Sciatic nerve (tissue), 2 donors: ENCODE data around the gene SEC61G. TPM values are rescaled to one million over a fixed set of nuclear protein-coding genes. Genes with fewer than 3 reads are reported as not detected.

ENCODE experiments used
- ATAC-seq: fragments of 200-7000 bp; cut with Tn5 transposase; one replicate; pipeline ENCODE4 v1.9.1; 2020; ENCODE audit warnings: mild to moderate bottlenecking, moderate library complexity
- DNase-seq: peaks from one replicate; pipeline ENCODE4 v3.0.0-alpha.2; 2020; ENCODE audit warnings: low spot score
- intact Hi-C: fragments of 100-400 bp; cut with DNase I; formaldehyde crosslinking; loops from one replicate; pipeline ENCODE4 v1.14.2; 2022
- total RNA-seq: library from RNA; stranded (reverse); fragmentation: NEBNext Ultra II Directional; extraction: Animal tissue kit (Norgen Biotek cat#: 25700); gene quantifications from one replicate; pipeline ENCODE4 v1.2.1, GENCODE V29; 2021
- donor health status: DM: no; HTN: no; CAD: no.
- donor health status: DM: no; HTN: no; CAD: no.

SEC61G gene
- total RNA-seq: 54.9 TPM

- ATAC-seq (peak; percentile 99), DNase-seq (peak; percentile 99)
- intact Hi-C loops: no loop called here
These were observed at the start of gene SEC61G for GRCh38 chr7:54758702-54759592. TSS of gene SEC61G (minus strand) at chr7:54759211. CDS start at chr7:54757588, 1,623 bp downstream.

DNA sequence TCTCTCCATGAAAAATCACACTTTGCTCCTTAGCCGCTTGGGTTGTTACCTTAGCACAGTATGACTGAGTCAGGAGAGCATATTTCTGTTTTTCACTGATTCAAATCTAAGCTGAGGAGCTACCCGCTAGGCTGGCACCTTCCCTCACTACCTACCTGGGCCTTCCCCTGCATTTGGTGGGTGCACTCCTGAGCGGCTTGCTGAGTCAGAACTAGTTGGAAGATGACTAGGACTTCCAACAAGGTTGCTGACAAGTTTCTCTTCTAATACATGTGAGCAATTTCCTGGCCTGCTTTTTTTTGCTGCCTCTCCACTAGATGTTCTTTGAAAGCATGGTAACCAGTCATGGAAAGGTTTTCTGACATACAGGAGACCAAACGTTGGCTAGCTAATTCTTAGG lies 43.8 kb upstream of the SEC61G start:
- no peak for DNase-seq
- intact Hi-C loops: no loop called here
- no peak for ATAC-seq

DNA sequence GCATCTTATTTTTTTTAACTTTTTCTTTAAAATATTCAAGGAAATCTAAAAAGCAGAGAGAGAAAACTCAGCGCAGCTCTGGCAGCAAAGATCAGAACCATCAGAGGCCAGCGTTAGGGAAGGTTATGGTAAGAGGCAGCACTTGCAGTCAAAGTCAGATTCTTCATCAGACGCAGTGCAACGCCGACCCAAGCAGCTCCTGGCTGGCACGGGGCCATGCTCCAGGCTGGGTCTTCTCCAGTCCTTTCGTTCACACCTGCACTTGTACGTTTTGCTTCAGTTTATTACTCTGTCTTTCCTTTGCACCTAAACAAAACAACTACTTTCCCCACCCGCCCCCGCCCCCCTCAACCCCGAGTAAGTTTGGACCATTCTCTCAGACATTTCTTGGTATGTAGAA lies 43.1 kb upstream of the SEC61G start:
- DNase-seq: no peak
- ATAC-seq: no peak
- intact Hi-C loops: no loop called here

GRCh38 chr7:54799792-54800191 lies 40.8 kb upstream of the SEC61G start:
- intact Hi-C loops: no loop called here
- ATAC-seq: no peak
- no peak for DNase-seq

DNA sequence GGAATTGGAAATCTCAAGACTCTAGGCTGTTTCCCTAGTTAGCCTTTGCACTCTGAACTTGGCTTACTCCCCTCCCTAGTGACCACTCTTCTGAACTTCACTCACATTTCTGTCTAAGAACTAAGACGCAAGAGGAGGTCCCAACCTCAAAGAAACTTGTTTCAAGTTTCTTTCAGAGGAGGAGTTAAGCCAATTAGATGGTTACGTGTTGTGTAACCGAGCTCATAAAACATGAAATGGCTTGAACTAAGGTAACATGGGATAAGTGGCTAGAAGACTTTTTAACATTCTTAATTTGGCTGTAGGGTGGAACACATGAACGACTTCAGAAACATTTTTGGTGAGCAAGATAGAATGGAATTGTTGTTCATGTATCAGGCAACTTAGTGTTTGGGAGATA lies 39.5 kb upstream of the SEC61G start:
- no peak for DNase-seq
- intact Hi-C loops: no loop called here
- ATAC-seq: peak; percentile 79

DNA sequence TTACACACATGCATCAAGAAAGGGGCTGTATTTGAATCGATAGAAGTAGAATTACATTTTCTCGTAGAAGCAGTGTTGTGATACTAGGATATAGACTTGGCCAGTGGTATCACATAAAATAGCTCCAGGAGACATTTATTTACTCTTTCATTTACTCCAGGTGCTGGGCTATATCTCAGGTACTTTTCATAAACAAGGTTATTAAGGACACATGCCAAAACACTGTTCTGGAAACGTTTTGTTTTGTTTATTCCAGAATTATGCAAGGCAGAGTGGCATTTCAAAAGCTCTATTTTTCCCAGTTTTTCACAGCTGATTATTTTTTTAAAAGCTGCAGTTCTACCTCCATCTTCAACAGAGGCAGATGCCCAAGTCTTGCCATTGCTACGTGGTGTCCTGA lies 37.8 kb upstream of the SEC61G start:
- intact Hi-C loops: no loop called here
- no peak for DNase-seq
- peak; percentile 27 for ATAC-seq

DNA sequence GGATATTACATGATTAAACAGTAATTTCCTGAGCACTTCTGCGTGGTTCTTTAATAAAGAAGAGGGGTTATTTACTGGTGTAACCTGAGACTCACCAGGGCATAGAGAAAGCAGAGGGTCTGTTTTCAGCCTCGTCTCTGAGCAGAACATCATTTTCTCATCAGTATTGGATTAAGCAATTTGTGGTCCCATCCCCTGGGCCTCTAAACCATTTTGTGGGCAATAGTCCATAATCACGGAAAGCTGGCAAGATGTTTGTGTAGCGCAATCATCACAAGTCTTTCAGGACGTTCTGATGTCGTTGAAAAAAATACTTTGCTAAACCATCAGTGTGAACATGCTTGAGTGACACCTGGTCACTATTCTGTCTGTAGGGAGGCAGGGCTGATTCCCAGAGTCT lies 37.1 kb upstream of the SEC61G start:
- ATAC-seq: peak; percentile 83
- no peak for DNase-seq
- intact Hi-C loops: no loop called here

GRCh38 chr7:54792383-54792782 lies 33.4 kb upstream of the SEC61G start:
- DNase-seq (no peak), ATAC-seq (no peak)
- intact Hi-C loops: no loop called here

DNA sequence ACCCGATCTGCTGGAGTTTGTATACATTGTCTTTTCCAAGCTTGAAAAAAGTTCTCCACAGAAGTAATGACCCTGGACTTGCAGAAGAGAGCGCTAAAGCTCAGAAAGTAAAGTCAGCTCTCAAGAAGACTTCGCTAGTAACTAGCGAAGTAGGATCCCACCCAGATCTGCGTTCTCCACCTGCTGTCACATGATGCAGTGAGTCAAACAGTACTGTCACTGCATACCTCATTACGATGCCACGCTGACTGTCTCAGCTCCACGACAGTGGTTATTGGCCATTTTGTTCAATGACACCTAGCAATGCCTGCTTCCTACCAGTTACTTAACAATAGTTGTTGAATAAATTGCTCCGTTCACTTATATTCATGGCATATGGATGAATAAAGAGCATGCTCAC lies 29.7 kb upstream of the SEC61G start:
- DNase-seq (no peak), ATAC-seq (peak; percentile 86)
- intact Hi-C loops: no loop called here

DNA sequence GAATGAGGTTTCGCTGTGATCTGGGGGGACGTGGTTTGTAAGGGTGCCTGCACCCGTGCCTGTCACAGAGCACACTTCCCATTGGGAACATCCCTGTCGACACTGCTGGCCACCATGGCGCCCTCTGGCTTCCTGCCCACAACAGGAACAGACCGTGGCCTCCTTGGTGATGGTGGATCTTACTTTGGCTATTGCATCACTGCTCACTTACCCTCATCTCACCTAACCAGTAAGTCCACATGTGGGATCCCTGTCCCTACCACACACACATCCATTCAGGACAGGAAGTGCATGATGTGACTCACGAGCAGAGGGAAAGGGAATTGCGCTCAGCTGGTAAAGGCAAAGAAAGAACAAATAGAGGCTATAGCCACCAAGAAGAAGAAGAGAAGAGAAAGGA lies 26.2 kb upstream of the SEC61G start:
- ATAC-seq (no peak), DNase-seq (no peak)
- intact Hi-C loops: no loop called here

DNA sequence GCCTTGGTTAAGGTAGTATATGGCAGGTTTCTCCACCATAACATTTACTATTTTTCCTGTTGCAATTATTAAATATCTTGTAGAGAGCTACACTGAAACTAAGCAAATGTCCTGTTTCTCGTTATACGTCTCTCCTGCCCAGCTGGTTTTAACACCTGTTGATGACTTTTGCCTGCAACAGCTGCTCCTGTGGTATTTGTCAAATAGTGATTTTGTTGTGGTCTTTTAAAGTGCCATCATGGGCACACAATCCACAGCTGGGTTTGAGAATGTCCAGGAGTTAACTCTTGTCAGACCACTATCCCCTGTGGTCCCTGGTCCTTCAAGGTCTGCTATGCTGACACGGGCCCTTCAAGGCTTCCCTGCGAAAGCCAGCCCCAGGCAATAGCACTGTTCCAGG lies 24.9 kb upstream of the SEC61G start:
- DNase-seq: no peak
- intact Hi-C loops: no loop called here

DNA sequence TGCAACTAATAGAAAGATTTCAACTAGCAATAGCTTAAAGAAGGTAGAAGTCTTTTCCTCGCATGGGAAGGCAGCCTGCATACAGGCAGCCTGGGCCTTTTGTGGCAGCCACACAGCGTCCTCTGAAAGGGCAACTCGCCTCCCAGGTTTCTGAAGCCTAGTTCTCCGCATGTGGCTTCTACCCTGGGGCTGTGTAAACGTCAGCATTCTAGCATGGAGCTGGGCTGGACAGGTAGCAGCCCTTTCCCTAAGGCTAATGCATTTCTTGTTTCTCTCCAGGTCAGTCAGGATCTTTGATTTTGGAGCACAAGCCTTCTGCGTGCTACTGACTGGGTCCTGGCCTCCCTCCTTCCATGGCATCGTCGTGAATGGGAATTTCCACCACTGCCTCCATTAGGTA lies 23.8 kb upstream of the SEC61G start:
- ATAC-seq (no peak), DNase-seq (no peak)
- intact Hi-C loops: no loop called here

More for the DNA sequence above, 24.9 kb upstream of the SEC61G start:
- ATAC-seq: no peak

DNA sequence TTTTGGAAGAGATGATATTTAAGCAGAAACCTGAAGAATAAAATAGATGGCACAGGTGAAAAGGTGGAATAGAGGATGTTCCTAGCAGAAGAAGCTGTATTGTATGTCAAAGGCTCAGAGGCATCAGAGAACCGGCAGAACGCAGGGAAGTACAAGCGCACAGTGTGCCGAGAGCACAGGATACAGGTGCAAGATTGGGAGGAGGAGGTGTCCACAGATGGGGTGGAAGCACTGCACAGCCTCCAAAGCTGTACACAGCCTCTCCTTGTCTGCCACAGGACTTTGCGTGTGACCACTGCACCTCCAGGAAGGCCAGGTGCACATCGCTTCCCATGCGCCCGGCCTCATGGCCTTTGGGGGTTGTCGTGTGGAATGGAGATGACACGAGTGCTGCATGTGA lies 23.3 kb upstream of the SEC61G start:
- ATAC-seq: no peak
- no peak for DNase-seq
- intact Hi-C loops: no loop called here

DNA sequence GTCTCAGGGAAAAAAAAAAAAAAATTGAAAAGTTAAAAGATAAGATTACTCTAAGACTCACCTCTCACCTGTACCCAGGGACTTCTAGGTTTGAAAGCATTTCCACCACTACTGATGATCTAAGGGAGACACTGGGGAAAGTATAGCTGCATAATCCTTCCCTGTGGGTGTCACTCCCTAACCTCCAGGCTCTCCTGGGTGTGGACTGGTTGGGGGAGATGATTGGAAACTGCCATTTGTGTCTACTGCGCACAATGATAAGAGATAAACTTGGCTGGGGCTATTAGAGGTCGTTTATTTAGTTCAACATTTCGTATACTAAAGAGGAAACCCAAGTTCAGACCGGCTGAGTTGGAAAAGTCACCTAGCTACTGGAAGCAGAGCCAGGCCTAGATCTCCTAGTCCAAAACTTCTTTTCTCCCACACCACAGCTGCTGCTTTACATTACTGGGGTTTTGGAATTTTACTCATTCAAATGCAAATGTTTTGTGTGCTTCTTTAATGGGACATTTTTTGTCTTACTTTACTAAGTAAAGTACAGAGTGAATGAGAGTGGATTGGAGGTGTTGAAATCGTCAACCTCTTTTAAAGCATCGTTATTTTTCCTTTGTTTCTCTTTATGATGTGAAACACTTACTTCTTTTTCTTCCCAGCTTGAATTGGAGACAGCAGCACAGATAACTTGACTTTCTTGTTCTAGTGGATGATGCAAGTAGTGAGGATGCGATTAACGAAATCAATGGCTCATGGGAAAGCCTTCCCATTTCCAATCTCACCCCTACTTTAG lies 22.3 kb upstream of the SEC61G start:
- no peak for ATAC-seq
- no peak for DNase-seq
- intact Hi-C loops: no loop called here

DNA sequence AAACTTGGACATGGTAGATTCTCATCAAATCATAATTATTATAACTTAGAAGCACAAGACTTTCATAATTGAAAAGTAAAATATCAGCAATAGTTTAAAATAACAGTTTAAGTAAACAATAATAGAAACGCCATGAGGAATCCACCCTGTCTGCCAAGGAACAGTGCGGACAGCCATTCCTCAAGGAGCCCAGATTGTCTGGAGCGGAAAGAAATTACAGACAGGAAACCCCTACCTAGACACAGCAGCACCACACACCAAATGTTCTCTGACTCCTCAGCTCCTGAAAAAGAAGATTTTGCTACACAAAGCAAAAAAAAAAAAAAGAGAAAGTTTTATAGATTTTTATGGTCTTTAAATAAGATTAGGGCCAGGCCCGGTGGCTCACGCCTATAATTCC lies 21.5 kb upstream of the SEC61G start:
- no peak for ATAC-seq
- intact Hi-C loops: no loop called here
- DNase-seq: no peak

GRCh38 chr7:54778696-54779540 lies 19.9 kb upstream of the SEC61G start:
- no peak for DNase-seq
- ATAC-seq: no peak
- intact Hi-C loops: loop anchor here (5.0 kb wide), 1 partner anchor 478 kb away; no protein-coding TSS in a partner anchor

DNA sequence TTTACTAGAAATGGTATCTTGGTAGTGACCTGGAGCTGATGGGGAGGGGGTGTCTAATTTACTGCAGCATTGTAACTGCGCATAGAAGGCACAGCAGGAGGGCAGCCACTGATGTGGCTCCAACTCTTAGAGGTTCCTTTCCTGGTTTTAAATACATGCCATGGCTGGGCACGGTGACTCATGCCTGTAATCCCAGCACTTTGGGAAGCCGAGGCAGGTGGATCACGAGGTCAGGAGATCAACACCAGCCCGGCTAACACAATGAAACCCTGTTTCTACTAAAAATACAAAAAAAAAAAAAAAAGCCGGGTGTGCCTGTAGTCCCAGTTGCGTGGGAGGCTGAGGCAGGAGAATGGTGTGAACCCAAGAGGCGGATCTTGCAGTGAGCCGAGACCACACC lies 19.2 kb upstream of the SEC61G start:
- intact Hi-C loops: loop anchor here (5.0 kb wide), 1 partner anchor 479 kb away; no protein-coding TSS in a partner anchor
- no peak for DNase-seq
- no peak for ATAC-seq

- ATAC-seq (peak; percentile 22), DNase-seq (no peak)
- intact Hi-C loops: loop anchor here (5.0 kb wide), 1 partner anchor 482 kb away; no protein-coding TSS in a partner anchor
These were observed 16.1 kb upstream of the SEC61G start for GRCh38 chr7:54774785-54775740.
